Measurements from ENCODE around the gene LRPPRC.
"Not testable (repeated sequence)": the region's sequence is repeated elsewhere in the genome, so short reads cannot be mapped to it uniquely, and the experiment has no call there.

The LRPPRC gene

DNA sequence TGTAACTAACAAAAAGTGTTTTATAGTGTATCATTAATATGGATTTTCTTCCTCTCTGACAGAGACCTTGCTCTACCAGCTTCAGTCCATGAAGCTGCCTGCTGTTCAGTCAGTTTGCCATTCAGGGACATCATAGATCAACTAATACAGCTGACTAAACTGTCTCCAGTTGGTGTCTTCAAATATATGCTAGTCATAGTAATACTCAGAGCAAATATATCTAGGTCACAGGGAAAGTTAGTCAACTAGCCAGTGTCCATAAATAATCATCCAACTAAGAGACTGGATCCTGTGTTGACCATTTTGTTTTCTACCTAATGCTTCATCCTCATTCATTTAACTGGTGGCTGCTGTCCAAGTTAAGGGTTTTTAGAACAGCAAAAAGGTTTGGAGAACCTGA lies 38.2 kb upstream of the LRPPRC start:
- H3K4me3 ChIP-seq (ENCODE audit: low read depth, low read length), result no peak overlapping the region
- TF ChIP-seq, protein P1, sequence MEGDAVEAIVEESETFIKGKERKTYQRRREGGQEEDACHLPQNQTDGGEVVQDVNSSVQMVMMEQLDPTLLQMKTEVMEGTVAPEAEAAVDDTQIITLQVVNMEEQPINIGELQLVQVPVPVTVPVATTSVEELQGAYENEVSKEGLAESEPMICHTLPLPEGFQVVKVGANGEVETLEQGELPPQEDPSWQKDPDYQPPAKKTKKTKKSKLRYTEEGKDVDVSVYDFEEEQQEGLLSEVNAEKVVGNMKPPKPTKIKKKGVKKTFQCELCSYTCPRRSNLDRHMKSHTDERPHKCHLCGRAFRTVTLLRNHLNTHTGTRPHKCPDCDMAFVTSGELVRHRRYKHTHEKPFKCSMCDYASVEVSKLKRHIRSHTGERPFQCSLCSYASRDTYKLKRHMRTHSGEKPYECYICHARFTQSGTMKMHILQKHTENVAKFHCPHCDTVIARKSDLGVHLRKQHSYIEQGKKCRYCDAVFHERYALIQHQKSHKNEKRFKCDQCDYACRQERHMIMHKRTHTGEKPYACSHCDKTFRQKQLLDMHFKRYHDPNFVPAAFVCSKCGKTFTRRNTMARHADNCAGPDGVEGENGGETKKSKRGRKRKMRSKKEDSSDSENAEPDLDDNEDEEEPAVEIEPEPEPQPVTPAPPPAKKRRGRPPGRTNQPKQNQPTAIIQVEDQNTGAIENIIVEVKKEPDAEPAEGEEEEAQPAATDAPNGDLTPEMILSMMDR (IDR thresholded peaks at IDR 0.05; ENCODE audit: low read depth, low read length), result no peak
- in situ Hi-C loops (cut with HindIII; ENCODE audit: low sequenced_read_pairs), result no loop called here
- DNase-seq (ENCODE audit: low read depth, low spot score), result no peak

DNA sequence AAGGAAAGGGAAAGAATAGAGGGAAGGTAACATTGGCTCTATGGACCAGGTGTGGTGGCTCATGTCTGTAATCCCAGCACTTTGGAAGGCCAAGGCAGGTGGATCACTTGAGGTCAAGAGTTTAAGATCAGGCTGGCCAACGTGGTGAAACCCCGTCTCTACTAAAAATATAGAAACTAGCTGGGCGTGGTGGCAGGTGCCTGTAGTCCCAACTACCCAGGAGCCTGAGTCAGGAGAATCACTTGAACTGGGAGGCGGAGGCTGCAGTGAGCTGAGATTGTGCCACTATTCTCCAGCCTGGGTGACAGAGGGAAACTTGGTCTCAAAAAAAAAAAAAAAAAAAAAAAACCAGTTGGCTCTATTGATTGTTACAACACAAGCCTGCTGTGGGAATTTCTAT lies 31.3 kb upstream of the LRPPRC start:
- in situ Hi-C loops (cut with HindIII; ENCODE audit: low sequenced_read_pairs); DNase-seq (ENCODE audit: low read depth, low spot score); H3K4me3 ChIP-seq (ENCODE audit: low read depth, low read length): not testable (repeated sequence)

DNA sequence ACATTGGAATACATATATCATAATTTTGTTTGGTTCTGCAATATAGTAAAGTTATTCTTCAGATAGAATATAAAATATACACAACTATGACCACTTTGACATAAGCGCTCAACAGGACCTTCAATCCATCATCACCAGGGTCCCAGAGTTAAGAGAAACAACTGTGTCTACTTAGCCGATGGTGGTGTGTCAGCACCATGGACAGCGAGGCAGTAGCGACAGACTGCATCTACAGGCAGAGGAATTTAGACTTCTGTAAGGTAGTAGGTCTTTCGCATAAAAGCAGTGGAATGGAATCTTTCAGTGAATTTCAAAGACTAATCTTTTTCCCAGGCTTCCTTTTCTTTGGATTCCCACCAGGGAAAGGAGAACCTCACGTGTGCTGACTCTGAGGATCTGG lies 20.5 kb upstream of the LRPPRC start:
- no peak overlapping the region for H3K4me3 ChIP-seq (ENCODE audit: low read depth, low read length)
- TF ChIP-seq, protein P1 (IDR thresholded peaks at IDR 0.05; ENCODE audit: low read depth, low read length), result no peak
- in situ Hi-C loops (cut with HindIII; ENCODE audit: low sequenced_read_pairs), result no loop called here
- peak; percentile 53 for DNase-seq (ENCODE audit: low read depth, low spot score)

DNA sequence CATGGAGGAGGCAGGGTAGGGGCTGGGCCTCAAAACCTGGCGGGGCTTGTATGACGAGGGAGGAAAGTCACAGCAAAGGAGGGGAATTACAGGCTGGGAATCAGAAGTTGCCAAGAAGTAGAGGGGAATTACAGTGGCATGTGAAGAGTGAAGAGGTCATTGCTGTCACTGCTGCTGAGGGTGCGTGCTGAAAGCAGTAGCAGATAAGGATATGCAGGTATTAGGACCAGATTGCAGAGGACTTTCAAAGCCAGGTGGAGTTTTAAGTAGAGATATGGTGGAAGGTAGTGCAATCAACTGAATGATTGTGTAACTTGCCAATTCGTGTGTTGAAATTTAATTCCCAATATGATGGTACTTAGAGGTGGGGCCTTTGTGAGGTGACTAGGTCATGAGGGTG lies 19.4 kb upstream of the LRPPRC start:
- in situ Hi-C loops (cut with HindIII; ENCODE audit: low sequenced_read_pairs), result no loop called here
- no peak overlapping the region for H3K4me3 ChIP-seq (ENCODE audit: low read depth, low read length)
- TF ChIP-seq, protein P1 (IDR thresholded peaks at IDR 0.05; ENCODE audit: low read depth, low read length), result no peak
- DNase-seq (ENCODE audit: low read depth, low spot score), result no peak

DNA sequence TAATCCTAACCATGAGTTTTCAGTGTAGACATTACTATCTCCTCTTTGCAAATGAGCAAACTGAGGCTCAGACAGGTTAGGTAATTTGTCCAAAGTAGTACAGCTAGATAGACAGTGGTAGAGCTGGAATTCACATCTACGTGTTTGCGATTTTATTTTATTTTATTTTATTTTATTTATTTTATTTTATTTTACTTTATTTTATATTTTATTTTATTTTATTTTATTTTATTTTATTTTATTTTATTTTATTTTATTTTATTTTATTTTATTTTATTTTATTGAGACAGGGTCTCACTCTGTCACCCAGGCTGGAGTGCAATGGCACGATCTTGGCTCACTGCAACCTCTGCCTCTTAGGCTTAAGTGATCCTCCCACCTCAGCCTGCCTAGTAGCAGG lies 17.4 kb upstream of the LRPPRC start:
- H3K4me3 ChIP-seq (ENCODE audit: low read depth, low read length); DNase-seq (ENCODE audit: low read depth, low spot score); in situ Hi-C loops (cut with HindIII; ENCODE audit: low sequenced_read_pairs): not testable (repeated sequence)

DNA sequence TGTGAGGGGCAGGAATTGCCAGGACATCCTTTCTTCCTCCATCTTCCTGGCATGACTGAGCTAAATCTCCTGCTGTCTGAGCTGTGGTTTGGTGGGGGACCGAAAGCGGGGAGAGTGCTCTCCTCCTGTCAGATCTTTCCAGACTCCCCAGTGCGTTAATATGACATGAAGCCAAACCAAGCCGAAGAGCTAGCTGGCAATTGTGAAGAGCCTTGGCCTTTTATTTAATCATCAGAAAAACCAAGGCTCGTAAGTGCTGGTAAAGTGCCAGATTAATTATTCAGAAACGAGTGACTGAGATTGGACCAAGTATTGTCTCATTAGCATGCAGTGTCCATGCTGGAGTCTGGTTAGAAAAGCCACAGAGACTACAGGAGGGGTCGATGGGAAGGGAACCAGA lies 14.5 kb upstream of the LRPPRC start:
- no peak overlapping the region for H3K4me3 ChIP-seq (ENCODE audit: low read depth, low read length)
- TF ChIP-seq, protein P1 (IDR thresholded peaks at IDR 0.05; ENCODE audit: low read depth, low read length), result no peak
- DNase-seq (ENCODE audit: low read depth, low spot score), result no peak
- in situ Hi-C loops (cut with HindIII; ENCODE audit: low sequenced_read_pairs), result no loop called here

DNA sequence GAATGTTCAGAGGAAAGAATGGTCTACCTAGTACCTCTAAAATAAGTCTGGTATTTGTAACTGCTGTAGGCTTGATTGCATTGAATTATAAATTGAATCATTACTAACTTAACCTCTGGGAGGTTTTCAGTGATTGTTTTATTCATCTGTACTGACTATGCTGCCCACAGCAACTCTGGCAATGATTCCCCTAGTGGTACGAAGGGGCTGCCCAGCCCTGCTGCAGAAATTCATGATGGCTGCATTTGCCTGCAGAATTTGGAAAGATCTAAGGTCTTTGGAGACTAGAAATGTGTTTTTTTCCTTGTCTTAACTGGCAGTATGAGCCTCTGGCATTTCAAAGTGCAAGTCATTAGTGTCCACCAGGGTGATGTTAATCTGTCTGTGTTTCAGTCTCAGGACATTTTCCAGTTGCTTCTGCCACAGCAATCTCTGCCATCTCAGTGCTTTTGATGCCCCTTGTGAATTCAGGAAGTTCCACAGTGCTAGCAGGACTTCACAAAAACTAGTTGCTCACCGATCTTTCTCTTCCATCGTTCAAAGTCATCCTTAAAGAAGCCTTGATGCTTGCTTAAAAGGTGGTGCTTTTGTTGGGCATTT lies 13.4 kb upstream of the LRPPRC start:
- no peak for DNase-seq (ENCODE audit: low read depth, low spot score)
- in situ Hi-C loops (cut with HindIII; ENCODE audit: low sequenced_read_pairs), result no loop called here
- H3K4me3 ChIP-seq (ENCODE audit: low read depth, low read length), result no peak overlapping the region
- TF ChIP-seq, protein P1 (IDR thresholded peaks at IDR 0.05; ENCODE audit: low read depth, low read length), result no peak

DNA sequence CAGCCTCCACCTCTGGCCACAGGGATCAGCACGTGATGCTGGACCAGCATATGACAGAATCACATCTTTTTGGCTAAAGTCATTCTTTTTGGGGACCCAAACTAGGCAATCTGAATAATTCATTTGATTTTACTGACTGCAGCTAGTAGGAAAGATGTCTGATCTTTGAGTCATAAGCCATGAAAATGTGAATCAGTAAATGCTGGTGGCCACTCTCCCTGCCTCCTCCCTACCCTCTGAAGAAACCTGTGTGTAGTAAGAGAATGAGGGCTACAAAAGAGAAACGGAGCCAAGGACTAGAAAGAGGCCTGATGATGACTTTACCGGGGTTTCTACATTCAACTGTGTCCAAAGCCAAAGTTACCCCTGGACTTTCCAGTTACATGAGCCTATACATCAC lies 10.1 kb upstream of the LRPPRC start:
- in situ Hi-C loops (cut with HindIII; ENCODE audit: low sequenced_read_pairs), result no loop called here
- TF ChIP-seq, protein P1 (IDR thresholded peaks at IDR 0.05; ENCODE audit: low read depth, low read length), result no peak
- H3K4me3 ChIP-seq (ENCODE audit: low read depth, low read length), result no peak overlapping the region
- no peak for DNase-seq (ENCODE audit: low read depth, low spot score)
